ENCODE measurements around the gene LILRB5. TPM values are rescaled to one million over a fixed set of nuclear protein-coding genes. Genes with fewer than 3 reads are reported as not detected.
"Not testable (repeated sequence)": the region's sequence is repeated elsewhere in the genome, so short reads cannot be mapped to it uniquely, and the experiment has no call there.

Gene LILRB5
- total RNA-seq, 1 donor from 2014 or later = 16.0 TPM

- H3K4me1 ChIP-seq = no peaks in the 10 kb centered on the region
- H3K4me3 ChIP-seq = no peak overlapping the region
- ATAC-seq (peak in 1 of 2 donors; percentile 20), DNase-seq (no peak)
- H3K36me3 ChIP-seq = no peaks in the 10 kb centered on the region
- no peaks in the 10 kb centered on the region for H3K9me3 ChIP-seq
- peak overlapping the region; percentile 18 for H3K27ac ChIP-seq
- intact Hi-C loops (cut with DNase I) = no loop called here
- TF ChIP-seq CTCF (IDR thresholded peaks at IDR 0.05) = no peak
- H3K27me3 ChIP-seq (ENCODE audit: low read depth) = peaks cover 16% of the 10 kb centered on the region
These were observed 25.8 kb upstream of the LILRB5 start for GRCh38 chr19:54282686-54283470.

GRCh38 chr19:54281729-54282075 lies 24.6 kb upstream of the LILRB5 start:
- peaks cover 16% of the 10 kb centered on the region for H3K27me3 ChIP-seq (ENCODE audit: low read depth)
- H3K36me3 ChIP-seq; H3K4me1 ChIP-seq; intact Hi-C loops (cut with DNase I); H3K4me3 ChIP-seq; DNase-seq; H3K9me3 ChIP-seq; H3K27ac ChIP-seq; ATAC-seq: not testable (repeated sequence)

GRCh38 chr19:54281007-54281728 lies 24.1 kb upstream of the LILRB5 start, which contains the start of gene LILRB2:
TSS of gene LILRB2 (minus strand) at chr19:54281110. CDS start at chr19:54280496, 614 bp downstream.
- ATAC-seq (peak; percentile 47 to 57), DNase-seq (no peak)
- peak within 1 kb of the TSS; percentile 41 for H3K4me3 ChIP-seq
- intact Hi-C loops (cut with DNase I) = no loop called here
- no peaks in the 10 kb centered on the region for H3K4me1 ChIP-seq
- no peak for TF ChIP-seq CTCF (IDR thresholded peaks at IDR 0.05)
- no peaks in the 10 kb centered on the region for H3K9me3 ChIP-seq
- peak within 1 kb of the TSS; percentile 73 for H3K27ac ChIP-seq
- peaks cover 16% of the 10 kb centered on the region for H3K27me3 ChIP-seq (ENCODE audit: low read depth)
- H3K36me3 ChIP-seq = no peaks in the 10 kb centered on the region

DNA sequence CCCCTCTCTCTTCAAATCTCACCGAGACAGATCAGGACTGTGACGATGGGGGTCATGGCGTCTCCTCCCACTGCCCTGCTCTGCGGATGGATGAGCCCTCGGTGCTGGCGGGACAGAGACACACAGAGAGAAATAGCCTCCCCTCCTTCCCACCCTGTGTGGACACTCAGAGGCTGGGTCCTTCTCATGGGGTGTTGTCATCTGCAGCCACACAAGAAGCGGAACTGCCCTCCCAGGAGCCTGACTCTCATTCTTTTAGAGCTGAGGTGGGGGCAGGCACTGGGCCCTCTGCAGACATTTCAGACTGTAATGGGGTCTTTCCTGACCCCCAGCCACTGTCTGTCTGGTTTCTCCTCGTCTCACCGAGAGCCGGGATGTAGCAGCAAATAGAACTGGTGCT lies 23.4 kb upstream of the LILRB5 start:
- peaks cover 20% of the 10 kb centered on the region for H3K27me3 ChIP-seq (ENCODE audit: low read depth)
- intact Hi-C loops (cut with DNase I); H3K4me1 ChIP-seq; H3K9me3 ChIP-seq; H3K36me3 ChIP-seq: not testable (repeated sequence)
- peak overlapping the region; percentile 73 for H3K27ac ChIP-seq
- peak; percentile 76 to 78 for ATAC-seq
- peak; percentile 69 for DNase-seq
- peak overlapping the region; percentile 41 for H3K4me3 ChIP-seq

DNA sequence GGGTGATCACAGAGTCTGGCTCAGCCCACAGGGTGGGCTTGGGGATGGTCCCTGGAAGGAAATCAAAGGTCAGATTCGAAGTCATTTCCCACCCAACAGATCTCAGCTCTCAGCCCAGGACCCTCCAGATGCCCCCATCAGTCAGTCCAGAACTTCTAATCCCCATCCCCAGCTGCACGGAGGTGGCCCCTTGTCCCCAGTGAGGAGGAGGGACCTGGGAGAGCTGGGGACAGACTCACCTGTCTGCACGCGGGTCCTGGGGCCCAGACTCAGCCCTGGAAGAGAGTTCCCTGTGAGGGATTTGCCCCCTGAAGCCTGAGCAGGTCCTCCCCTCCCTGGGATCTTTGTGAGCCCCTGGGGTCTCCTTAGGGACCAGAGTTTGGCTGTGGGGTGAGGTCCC lies 23.0 kb upstream of the LILRB5 start:
- intact Hi-C loops (cut with DNase I); ATAC-seq; H3K9me3 ChIP-seq; H3K4me1 ChIP-seq; H3K36me3 ChIP-seq; DNase-seq: not testable (repeated sequence)
- Histone ChIP-seq H3K27me3 (ENCODE audit: low read depth) (peaks cover 20% of the 10 kb centered on the region), H3K4me3 (peak overlapping the region; percentile 41), H3K27ac (peak overlapping the region; percentile 73)

DNA sequence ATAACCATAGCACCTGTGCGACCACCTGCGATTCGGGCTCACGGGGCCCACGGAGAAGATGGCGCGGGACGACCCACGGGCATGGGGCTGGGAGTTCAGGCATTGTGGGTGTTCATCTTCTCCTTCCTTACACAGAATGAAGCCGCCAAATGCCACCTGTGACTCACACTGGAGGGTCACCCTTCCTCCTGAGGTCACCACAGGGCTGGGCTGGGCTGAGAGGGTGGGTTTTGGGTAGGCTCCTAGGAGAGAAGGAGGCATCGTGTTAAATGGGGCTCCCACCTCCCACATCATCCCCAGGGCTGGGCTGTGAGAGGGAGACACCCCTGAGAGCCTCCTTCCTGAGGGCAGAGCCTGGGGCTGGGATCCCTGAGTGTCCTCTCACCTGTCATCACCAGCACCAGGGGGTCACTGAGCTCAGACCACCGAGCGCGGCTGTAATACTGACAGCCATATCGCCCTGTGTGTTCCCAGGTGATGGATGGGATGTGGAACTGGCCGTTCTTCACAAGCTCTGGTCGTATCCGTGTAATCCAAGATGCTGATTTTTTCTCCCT lies 22.4 kb upstream of the LILRB5 start:
- DNase-seq (no peak), ATAC-seq (no peak)
- H3K27me3 ChIP-seq (ENCODE audit: low read depth) = peaks cover 20% of the 10 kb centered on the region
- no peak for TF ChIP-seq CTCF (IDR thresholded peaks at IDR 0.05)
- H3K9me3 ChIP-seq = no peaks in the 10 kb centered on the region
- H3K27ac ChIP-seq = no peak overlapping the region
- H3K4me1 ChIP-seq = no peaks in the 10 kb centered on the region
- intact Hi-C loops (cut with DNase I) = no loop called here
- peak overlapping the region; percentile 41 for H3K4me3 ChIP-seq
- no peaks in the 10 kb centered on the region for H3K36me3 ChIP-seq

DNA sequence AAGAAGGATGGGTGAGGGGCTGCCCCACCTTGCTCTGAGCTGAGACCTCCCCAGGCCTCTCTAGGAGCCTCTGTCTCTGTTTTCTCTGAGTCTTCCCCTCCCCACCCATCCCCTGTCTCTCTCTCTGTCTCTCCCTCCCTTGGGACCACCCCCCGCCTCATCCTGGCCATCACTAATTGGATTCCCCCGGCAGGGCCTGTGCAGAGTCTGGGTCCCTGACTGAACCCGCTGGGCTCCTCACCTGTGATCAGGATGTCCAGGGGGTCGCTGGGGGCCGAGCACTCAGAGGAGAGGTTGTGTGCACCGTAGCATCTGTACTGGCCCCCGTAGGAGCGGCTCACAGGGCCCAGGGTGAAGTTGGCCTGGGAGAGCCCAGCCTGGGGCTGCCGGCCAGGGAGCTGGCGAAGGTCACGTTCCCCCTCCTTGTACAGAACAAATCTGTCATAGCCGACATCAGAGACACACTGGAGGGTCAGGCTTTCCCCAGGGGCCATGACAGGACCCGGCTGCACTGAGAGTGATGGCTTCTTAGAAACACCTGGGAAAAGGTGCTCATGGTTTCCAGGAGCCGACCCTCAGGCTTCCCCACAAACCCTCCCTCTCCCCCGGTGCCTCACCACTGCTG lies 21.6 kb upstream of the LILRB5 start:
- ATAC-seq; DNase-seq; H3K36me3 ChIP-seq; H3K4me3 ChIP-seq; H3K27ac ChIP-seq; H3K9me3 ChIP-seq; H3K4me1 ChIP-seq; intact Hi-C loops (cut with DNase I): not testable (repeated sequence)
- H3K27me3 ChIP-seq (ENCODE audit: low read depth) = peaks cover 23% of the 10 kb centered on the region

DNA sequence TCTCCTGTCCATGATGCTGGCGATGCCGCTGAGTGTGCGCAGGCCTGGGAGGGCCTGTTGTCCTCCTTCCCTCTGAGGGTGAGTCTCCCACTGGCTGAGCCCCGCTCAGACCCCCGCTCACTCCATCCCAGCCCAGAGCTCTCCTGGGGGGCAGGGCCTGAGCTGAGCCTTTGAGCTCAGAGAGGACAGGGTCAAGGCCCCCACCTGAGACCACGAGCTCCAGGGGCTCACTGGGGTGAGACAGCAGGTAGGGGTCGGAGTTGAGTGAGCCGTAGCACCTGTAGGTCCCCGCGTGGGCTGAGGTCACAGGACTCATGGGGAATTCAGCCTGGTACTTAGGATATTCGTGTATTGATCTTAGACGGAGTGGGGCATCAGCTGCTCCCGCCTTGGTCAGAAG lies 21.0 kb upstream of the LILRB5 start:
- H3K27me3 ChIP-seq (ENCODE audit: low read depth) = peaks cover 23% of the 10 kb centered on the region
- not testable (repeated sequence) for DNase-seq

DNA sequence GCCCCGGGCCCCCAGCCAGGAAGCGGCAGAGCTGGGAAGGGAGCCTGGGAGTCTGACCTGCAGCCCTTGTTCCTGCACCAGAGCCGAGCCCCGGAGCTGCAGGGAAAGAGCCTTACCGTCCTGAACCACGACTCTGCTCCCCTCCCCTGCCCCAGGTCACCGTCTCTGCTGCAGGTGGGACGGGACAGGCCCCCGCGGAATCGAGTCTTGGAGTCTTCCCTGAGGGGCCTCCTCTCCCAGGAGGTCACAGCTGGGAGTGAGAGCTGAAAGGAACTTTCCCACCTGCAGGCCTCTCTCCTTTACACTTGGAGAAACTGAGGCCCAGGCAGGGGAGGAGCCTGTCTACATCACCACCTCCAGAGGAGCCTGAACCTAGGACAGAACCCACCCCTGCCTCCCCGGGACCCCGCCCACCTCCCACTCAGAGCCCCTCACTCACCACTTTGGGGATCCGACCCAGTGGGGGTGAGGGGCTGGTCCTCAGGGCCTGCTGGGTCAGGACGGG lies 20.1 kb upstream of the LILRB5 start:
- DNase-seq; ATAC-seq; intact Hi-C loops (cut with DNase I): not testable (repeated sequence)

More for the DNA sequence above, 21.0 kb upstream of the LILRB5 start:
- intact Hi-C loops (cut with DNase I); H3K4me1 ChIP-seq; H3K4me3 ChIP-seq; ATAC-seq; H3K9me3 ChIP-seq; H3K36me3 ChIP-seq; H3K27ac ChIP-seq: not testable (repeated sequence)

More for the DNA sequence above, 20.1 kb upstream of the LILRB5 start:
- H3K9me3 ChIP-seq, H3K4me1 ChIP-seq, H3K36me3 ChIP-seq, H3K27ac ChIP-seq, H3K4me3 ChIP-seq: not testable (repeated sequence)
- peaks cover 16% of the 10 kb centered on the region for H3K27me3 ChIP-seq (ENCODE audit: low read depth)
